A673 (cell line): ENCODE measurements around the gene TCTN1.

Source experiments
- EZH2 ChIP-seq: fragments of 200-600 bp; sonication (generic); IDR thresholded peaks from 2 replicates; pipeline ENCODE4 v1.6.1; 2017; ENCODE audit warnings: borderline replicate concordance, low read depth, mild to moderate bottlenecking, mixed read lengths, antibody characterized with exemption, low read length; ENCODE audit not compliant: poor library complexity, severe bottlenecking
- TF ChIP-seq, protein P1 (sequence below): fragments of 300-800, 200-600 bp; sonication (generic); conservative IDR thresholded peaks from 2 replicates; pipeline ENCODE4 v1.5.1; 2017; ENCODE audit warnings: low read depth, mild to moderate bottlenecking, antibody characterized with exemption, low read length, moderate library complexity, mixed read lengths

DNA sequence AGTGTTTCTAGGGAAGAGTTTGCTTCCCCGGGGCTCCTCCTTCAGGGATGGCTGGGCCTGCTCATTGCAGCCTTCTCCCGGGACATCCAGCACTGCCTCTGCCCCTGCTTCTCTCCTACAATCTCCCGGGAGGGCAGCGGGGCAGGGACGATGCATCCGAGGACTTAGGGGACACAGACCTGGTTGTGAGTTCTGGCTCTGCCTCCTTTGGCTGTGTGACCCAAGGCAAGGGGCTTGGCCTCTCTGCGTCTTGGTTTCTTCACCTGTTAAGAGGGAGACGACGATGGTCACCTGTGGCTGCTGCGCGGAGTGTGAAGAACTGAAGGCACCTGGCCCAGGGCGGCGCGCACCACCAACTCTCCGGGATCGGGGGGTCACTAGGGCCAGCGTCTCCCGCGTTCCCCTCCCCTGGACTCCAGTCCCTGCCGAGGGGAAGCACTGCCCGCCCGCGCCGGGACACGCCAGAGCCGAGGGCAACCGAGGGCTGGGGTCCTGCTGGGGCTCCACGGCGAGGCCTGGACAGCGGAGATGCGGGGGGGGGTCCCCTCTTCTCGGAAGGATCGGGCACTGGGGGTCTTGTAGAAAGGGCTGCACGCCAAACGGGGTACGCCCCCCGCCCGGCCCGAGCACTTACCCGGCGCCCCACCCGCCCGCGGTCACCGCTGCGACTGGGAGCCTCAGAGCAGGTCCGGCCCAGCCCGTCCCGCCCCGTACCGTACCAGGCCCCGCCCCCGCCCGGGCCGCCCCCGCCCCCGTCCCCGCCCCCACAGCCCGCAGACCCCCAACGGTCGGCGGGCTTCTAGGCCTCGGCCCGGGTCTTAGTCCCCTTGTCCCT lies 74.7 kb downstream of the TCTN1 start, which contains the start of gene HVCN1:
- TF ChIP-seq EZH2 = no peak
- TF ChIP-seq, protein P1, sequence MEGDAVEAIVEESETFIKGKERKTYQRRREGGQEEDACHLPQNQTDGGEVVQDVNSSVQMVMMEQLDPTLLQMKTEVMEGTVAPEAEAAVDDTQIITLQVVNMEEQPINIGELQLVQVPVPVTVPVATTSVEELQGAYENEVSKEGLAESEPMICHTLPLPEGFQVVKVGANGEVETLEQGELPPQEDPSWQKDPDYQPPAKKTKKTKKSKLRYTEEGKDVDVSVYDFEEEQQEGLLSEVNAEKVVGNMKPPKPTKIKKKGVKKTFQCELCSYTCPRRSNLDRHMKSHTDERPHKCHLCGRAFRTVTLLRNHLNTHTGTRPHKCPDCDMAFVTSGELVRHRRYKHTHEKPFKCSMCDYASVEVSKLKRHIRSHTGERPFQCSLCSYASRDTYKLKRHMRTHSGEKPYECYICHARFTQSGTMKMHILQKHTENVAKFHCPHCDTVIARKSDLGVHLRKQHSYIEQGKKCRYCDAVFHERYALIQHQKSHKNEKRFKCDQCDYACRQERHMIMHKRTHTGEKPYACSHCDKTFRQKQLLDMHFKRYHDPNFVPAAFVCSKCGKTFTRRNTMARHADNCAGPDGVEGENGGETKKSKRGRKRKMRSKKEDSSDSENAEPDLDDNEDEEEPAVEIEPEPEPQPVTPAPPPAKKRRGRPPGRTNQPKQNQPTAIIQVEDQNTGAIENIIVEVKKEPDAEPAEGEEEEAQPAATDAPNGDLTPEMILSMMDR = no peak
